Inflammatory macrophage treated with lipopolysaccharide for 4 hours (primary cell): ENCODE data around the gene TWNK.

Source experiments
- DNase-seq: peaks from one replicate; pipeline ENCODE4 v3.0.0-alpha.2; 2020

Gene TWNK

DNA sequence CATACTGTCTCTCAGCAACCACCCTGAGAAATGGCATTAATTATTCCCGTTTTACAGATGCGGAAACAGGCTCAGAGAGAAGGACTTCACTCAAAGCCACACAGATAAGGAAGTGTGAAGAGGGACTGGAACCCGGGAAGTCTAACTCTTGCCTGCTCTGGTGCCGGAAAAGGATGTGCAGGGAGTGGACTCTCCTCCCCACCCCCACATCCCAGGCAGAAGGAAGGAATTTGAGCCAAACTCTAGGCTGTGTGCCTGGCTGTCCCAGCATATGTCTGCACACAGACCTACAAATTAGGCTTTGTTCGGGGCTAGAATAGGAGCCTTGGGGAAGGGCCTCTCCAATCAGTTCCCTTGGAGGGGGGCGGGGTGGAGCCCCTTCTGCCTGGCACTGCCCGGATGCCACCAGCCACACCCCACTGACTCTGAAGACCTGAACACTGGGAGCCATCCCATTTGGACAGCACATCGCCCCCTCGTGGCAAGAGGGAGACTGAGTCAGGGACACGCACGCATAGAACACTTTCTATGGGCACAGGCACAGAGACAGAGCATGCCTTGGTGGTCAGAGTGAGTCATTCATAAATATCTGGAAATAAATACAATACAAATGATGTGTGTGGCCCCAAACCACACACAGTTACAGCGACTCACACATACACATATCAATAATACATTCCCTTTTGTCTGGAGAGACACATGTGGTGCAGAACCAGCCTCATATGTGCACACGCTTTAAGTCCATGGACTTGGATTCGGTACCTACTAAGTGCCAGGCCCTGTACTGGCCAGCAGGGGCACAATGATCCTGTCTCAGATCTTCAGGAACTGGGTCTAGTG is 25.4 kb downstream of the TWNK start:
- DNase-seq: peak; percentile 81

DNA sequence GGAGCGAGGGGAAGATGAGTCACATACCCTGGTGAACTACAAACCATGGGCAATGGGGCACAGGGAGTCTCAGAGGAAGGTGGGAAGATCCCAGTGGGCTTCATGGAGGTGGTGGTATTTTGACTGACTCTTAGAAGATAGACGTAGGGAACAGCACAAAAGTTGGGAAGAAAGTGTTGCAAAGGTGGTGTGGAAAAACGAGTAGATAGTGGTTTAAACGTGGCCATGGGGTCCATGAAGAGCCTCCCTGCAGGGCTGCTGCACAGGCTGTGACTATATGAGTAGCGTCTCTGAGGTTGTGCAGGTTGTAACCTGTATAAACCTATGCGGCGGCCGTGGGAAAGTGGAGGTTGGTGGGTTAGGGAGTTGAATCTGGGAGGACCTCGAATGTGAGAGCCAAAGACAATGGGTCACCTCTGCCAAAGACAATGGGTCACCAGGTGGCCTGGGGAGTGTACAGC is 26.1 kb downstream of the TWNK start:
- DNase-seq: no peak

DNA sequence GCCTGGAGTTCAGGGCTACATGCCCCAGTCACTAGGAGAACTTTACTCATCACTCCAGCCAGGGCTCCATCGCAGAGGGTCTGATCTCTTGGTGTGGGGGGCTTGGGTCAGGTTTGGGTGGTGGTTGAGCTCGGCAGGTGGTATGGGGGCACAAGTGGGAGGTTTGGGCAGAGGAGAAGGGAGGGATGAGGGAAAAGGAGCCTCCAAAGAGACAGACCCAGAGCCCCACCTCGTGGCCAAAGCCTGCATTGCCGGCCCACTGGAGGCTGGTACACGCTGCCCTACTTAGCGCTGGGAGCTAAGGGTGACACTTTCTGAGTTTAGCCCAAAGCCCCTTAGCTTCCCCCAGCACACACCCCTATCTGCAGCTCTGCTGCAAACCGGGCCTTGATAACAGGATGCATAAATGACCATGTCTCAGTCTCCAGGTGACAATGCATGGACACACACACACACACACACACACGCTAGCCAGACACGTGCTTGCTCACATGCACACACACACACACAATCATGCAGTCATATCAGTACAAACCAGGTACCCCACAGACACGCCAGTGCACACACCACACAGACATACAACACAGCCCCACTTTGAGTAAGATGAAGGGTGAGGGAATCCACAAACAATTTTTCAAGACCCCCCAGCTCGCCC is 27.0 kb downstream of the TWNK start:
- peak; percentile 61 for DNase-seq

DNA sequence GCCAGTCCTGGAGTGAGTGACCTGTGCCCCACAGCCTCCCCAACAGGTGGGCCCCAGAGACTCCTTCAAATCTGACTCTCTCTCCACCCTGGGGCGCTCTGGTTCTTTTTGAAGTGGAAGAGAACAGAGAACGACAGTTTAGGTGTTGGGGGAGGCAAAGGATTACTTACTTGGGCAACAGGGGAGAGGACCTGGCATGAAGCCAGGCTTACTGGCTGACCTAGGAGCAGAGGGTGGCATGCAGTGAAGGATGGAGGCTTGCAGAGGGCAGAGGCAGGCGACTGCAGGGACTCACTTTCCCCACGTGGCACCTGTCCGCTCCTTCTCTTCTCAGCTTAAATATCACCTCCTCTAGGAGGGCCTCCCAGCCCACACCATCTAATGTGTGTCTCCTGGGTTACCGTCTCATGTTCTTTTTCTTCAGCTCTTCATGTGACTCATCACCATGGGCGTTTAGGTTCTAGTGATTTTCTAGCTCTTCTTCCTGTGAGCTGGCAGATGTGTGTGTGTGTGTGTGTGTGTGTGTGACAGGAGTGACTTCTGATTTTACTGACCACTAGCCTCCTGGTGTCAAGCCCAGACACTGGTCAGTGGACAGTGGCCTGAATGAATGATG is 27.7 kb downstream of the TWNK start:
- DNase-seq: peak; percentile 65

DNA sequence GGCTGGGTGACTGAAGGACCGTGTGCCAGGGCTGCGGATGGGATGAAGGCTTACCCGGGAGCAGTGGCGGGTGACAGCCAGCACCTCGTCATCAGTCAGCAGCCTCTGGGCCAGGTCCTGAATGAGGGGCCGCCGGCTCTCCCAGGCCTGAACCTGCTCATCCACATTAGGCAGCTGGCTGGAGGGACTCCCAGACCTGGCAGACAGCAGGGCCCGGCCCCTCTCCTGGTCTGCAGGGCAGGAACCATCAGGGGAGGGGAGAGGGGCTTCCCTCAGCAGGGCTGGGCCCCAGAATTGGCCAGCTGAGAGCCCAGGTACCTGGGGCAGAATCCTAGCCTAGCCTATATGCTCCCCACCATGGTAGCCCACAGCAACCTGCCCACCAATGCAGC is 28.2 kb downstream of the TWNK start:
- DNase-seq: no peak

DNA sequence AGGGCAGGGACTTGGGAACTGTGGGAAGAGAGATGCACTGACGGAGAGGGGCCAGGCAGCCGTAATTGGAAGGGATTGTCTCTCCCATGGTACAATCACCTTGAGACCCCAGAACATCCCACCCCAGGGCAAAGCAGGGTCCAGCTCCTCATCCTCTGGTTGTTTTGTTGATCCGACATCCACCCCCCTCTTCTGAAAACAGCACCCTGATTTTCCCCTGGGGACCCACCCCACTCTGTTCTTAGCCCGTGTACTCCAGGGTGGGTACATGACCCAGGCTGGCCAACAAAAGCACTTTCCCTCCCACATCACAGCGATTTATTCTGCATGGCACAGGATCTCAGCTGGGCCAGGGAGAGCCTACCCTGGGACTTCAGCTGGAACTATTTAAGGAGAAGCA is 29.5 kb downstream of the TWNK start:
- no peak for DNase-seq

DNA sequence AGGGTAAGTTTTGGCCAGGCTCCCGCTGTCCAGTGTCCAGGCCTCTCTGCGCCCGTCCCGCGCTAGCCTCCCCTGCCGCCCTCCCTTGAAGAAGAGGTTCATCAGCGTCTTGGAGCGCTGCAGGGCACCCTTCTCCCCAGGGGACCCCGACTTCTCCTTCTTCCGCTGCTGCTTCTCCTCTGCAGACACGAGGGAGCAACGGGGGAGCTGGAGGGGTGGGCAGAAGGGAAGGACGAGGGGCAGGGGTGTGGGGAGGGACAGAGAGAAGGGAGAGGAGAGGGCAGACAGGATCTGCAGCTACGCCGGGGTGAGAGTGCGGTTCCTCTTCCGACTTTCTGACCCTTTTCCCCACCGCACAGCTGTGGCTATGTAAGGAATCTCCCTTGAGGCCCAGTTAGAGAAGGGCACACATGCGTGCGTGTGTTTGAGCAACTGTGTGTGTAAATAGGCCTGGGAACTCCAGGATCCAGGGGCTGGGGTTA is 30.8 kb downstream of the TWNK start:
- peak; percentile 73 for DNase-seq

DNA sequence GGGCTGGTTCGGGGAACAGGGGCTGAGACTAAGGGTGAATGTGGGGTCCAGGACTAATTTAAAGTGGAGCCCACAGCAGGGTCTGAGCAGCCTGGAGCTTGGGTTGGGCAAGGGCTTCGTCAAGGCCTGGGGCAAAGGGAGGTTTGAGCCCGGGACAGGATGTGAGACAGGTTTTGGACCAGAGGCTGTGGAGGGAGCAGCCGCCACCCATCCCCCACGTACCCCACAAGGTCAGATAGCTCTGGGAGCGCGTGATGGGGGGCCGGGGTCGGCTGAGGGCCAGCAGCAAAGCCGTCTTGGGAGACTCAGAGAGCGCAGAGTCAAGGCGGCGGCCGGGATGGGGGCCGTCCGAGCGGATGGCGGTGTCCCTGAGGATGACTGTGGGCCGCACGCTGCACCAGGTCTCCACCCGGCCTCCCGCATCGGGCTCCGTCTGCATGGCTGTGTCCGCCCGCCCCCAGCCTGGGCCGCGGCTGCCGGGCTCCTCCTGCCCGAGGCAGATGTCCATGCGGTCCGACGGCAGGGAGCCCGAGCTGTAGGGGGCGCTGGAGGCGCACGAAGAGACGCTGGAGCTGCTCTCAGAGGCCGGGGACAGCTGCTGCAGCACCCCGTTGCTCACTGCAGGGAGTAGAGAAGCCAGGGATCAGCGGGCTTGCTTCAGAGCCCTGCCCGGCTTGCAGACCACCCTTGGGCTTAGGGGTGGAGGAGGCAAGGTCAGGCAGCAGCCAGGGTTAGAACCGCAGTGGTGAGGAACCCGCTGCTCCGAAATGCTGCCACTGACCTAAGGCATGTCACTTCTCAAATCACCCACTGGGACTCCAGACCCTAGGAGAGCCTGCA is 31.5 kb downstream of the TWNK start:
- peak; percentile 82 for DNase-seq

DNA sequence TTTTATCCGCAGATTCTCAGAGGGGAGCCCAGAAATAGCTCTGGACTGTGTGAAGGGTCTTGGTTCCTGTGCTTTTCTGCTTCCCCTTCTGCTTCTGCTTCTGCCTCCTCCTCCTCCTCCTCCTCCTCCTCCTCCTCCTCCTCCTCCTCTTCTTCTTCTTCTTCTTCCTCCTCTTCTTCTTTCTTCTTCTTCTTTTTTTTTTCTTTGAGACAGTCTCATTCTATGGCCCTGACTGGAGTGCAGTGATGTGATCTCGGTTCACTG is 32.0 kb downstream of the TWNK start:
- no peak for DNase-seq

DNA sequence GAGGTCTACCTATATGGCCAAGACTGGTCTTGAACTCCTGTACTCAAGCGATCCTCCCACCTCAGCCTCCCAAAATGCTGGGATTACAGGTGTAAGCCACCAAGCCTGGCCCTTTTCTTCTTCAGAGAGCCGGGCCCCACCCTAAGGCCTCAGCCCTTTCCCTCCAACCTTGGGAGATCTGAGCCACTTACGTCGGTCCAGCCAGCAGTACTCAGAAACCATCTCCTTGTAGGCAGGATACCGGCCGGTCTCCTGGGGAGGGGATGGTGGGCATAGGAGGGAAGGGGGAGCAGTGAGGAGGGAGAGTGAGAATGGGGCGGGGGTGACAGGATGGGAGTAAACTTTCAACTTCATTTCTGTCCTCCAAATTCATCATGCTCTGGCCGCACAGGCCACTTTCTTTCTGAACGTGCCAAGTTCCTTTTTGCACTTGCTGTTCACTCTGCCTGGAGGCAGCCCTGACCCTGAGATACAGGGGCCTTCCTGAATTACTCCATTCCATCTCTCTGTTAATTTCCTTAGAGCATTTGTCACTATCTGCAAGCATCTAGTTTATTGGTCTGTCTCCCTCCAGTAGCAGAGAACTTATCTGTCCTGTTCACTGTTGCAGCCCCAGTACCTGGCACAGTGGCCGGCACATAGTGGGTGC is 33.2 kb downstream of the TWNK start:
- DNase-seq: peak; percentile 70

DNA sequence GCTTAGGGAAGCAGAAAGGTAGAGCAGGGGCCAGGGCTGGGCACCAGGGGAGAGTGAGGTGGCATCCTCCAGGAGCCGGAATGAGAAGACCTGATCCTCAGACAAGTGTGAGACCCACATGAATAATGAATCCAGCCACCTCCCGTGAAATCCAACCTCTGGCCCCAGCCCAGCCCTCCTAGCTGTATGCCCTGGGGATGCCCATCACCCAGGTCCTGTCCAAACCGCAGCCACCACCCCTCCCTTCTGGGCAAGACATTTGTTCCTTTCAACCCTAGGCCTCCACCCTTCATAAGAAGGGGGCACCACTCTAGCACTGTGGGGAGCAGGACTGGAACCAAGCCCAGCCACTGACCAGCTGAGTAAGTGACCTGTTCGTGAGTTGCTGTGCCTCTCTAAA is 33.9 kb downstream of the TWNK start:
- no peak for DNase-seq

DNA sequence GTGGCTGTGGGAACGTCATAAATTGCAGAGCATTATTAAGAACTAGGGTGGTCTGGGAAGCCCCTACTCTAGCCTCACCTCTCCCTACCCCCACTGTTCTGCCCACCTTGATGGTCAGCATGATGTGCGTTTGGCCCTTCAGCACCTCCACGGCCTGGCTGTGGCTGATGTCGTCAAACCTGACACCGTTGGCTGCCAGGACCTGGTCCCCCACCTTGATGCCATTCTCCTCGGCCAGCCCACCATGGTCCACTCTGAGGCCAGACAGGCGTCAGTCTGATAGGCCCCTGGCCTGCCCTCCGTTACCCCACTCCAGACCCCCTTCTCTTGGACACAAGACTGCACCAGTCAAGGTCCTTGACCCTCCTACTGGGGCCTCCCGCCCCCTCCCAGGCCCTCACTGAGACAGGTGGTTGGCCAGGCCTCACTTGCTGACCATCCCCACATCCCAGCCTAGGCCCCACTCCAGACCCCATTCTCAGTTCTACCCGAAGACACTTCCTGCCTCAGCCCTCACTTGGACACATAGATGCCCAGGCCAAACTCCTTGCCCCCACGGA is 34.4 kb downstream of the TWNK start:
- DNase-seq: no peak

DNA sequence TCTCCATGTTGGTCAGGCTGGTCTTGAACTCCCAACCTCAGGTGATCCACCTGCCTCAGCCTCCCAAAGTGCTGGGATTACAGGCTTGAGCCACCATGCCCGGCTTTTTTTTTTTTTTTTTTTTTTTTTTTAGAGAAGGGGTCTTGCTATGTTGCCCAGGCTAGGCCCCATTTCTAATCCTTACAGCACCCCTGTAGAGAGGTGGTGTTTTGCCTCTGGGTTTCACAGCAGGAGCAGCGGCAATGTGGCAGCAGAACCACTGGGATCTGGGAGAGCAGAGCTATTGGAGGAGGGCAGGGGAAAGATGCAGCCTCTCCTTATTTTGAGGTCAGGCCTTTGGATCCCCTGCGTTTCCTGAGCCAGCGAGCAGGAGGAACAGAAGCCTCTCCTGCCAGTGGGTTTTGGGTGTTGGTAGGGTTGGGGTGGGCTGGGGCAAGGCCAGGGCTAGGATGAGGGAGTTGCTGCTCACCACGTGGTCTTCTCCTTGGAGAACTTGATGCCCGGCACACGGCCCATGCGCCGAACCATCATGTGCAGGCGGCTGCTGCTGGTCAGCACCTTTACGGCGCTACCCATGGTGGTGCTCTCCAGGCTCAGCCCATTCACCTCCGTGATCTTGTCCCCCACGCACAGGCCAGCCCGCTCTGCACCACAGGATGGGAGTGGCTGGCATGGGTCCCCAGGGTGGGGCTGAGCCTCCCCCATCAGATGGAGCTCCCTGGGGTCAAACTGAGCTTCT is 35.8 kb downstream of the TWNK start:
- DNase-seq: no peak

DNA sequence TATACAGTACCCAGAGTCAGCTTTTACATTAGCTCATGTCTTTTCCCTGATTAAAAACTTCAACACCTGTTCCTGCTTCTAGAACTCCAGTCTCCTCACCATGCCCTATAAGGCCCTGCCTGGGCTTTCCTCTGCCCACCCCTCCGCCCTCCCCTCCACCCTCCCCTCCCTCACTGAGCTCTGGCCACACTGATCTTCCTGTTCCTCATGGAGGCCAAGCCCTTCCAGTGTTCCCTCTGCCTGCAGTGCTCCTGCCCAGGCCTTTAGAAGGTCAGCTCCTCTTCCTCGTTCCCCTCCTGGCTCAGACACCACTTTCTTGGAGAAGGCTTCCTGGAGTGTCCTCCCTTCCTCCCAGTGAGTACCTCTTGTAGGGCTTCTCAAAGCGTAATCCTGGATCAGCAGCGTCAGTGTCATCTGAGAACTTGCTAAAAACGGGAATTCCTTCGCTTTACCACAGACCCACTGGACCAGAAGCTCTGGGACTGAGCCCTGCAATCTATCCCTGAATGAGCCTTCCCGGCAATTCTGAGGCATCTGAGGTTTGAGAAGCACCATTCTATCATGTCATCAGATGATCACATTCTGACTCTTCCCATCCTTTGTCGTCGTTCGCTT is 39.9 kb downstream of the TWNK start:
- DNase-seq: peak; percentile 44

DNA sequence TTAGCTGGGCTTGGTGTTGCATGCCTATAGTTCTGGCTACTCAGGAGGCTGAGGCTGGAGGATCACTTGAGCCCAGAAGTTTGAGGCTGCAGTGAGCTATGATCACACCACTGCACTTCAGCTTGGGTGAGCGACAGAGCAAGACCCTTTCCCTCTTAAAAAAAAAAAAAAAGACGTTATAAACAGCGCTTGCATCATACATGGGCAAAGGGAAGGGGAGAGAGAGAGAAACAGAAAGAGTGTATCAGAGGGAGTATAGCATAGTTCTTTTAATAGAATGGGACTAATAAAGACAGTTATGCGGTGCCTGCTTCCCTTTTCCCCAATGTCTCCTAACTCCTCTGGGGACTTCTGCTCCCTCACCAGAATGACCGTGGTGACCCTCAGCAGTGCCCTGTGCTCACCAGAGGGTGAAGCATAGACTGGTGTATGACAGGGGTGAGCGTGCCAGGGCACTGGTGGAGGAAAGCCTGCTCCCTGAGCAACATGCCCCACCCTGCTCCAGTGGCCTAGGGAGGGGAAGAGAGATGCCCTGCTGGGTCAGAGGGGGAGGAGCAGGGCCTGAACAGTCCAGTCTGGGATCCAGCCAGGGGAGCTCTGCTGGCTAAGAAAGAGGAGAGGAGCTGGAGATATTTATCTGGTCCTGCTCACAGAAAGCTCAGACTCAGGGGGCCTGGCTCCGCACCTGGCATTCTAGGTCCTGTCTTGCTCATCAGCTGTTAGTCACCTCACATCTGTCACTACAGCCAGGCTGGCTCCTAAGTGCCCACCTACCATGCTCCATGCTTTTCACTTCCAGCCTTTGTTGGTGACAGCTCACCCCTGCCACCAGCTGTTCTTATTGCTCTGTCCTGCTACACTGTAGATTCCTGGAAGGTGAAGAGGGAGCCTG is 41.3 kb downstream of the TWNK start:
- peak; percentile 76 for DNase-seq

DNA sequence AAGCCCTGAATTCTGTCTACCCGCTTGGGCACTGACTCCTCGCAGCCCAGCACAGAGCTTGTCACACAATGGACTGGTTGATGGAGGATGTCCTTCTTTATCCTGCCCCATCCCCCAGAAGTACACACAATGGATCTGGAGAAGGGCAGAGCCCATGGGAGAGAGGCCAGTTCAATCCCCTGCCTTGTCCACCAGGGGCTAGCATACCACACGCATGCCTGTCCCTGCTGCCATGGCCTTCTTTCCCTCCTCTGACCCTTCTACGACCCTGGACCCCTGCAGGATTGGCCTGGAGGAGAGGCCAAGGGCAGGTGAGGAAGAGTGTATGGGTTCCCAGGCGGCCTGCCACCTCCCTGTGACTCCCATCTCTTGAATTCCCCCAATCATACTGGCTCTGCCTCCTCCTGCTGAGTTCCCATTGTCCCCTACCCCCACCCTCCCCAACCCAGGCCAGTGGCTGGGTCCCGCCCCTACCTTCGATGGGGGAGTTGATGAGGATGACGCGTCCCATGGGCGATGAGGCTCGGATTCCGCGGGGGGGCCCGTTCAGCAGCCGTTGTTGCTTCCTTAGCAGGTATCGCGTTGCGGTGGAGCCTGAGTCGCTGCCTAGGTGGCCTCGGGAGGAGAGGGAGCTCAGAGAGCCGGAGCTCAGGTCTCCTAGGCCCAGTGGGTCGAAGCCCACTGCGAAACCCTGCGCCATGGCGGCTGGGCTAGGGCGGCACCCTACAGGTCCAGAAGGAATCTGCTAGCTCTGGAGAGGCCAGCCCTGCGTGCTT is 42.4 kb downstream of the TWNK start:
- no peak for DNase-seq

DNA sequence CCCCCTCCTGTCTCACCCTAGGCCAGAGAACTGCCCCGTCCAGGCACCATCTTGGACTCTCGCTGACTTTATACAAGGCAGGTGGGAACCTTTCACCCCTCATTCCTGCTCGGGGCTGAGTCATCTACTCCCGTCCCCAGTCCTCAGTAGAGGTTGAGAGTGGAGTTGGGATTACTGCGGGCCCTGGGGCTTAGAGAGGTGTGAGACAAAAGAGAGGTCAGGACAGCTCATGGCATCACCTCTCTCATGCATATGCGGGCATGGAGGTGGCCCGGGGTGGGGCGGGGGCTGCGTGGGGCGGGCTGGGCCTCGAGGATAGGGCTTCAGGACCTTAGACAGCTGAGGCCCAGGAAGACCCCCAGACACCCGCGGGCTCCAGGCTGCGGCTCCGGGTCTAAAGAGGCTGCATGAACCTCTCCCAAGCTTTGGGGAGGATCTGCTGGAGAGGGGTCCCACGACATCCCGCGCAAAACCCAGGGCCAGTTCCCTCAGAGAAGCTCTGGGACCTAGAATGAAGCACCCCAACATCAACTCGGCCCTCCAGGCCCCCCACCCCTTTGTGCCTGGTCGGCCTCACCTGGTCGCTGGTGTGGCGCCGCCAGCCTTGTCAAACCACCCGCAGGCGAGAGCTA is 43.3 kb downstream of the TWNK start:
- no peak for DNase-seq

DNA sequence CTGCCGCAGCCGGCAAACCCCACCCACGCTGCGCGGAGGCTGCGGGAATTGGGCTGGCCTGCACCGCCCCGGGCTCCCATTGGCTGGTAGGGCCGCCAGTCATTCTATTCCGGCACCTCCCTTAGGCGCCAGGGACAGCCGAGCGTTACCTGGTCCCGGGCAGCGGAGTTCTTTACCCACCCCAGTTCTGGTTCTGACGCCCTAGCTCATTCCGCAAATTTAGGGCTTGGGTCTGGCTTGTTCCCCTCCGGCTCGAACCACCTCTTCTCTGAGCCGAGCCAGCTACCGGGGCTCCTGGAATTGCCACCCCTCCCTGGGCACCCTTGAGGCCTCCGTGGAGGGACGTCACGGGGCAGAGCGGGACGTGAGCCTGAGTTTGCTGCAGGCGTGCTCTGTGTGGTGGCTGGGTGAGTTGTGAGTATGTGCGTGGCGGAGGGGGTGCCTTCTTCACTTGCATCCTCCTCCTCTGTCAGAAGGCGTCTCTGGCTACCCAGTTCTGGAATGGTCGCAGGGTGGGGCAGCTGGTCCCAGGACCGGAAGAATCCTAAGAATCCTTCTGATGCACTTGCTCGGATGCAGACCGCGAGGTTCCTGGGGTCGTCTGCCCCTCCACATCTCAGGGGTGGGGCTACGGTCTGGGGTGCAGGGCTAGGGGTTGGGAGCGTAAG is 43.9 kb downstream of the TWNK start, which contains the start of the genes PDZD7 and SFXN3:
TSS of gene PDZD7 (minus strand) at position 2 of the 668 bp plus-strand sequence. CDS start 910 bp downstream, outside the sequence.
TSS of gene SFXN3 (plus strand) at position 107 of the 668 bp plus-strand sequence. CDS start 3,461 bp downstream, outside the sequence.
- peak; percentile 95 for DNase-seq
